ENCODE measurements around the gene TMEM247. TPM values are rescaled to one million over a fixed set of nuclear protein-coding genes. Genes with fewer than 3 reads are reported as not detected.

The TMEM247 gene
- total and polyA plus RNA-seq, 2 of the 8 experiments (the other 6 are each of a cell fraction or from before 2014, with no cell fraction given) = not detected

GRCh38 chr2:46438794-46439193, 40.6 kb upstream of the TMEM247 start:
- Histone ChIP-seq H3K27me3 (replicated peaks in 1 of 4; ENCODE audit: control insufficient read depth in 3 of 4, extremely low read depth in 1 of 4, insufficient read depth in 3 of 4, low read length in 3 of 4) (no peaks in the 10 kb centered on the region), H4K20me1 (replicated peaks in 1 of 2; ENCODE audit: control insufficient read depth in 1 of 2, insufficient read depth in 2 of 2, low read length in 2 of 2) (no peaks in the 10 kb centered on the region), H3K23me2 (ENCODE audit: low read depth, low read length) (no peaks in the 10 kb centered on the region), H3K4me1 (replicated peaks in 1 of 4; ENCODE audit: control insufficient read depth in 3 of 4, insufficient read depth in 4 of 4, low read length in 3 of 4) (peaks cover 0 to 6% (median 5%) of the 10 kb centered on the region in 4 experiments; a peak in 4 of 7 replicates), H2AFZ (ENCODE audit: low read length) (no peak overlapping the region), H3K27ac (ENCODE audit: low read depth, low read length) (no peak overlapping the region), H4K5ac (ENCODE audit: insufficient read length, low read depth, low read length) (no peak overlapping the region), H3K4ac (replicated peaks; ENCODE audit: insufficient read length, low read depth, low read length) (no peak overlapping the region), H2BK120ac (replicated peaks; ENCODE audit: low read depth, low read length) (no peak overlapping the region), H2BK5ac (ENCODE audit: low read depth, low read length) (no peak overlapping the region), H3K4me3 (ENCODE audit: extremely low read depth in 1 of 4, insufficient read depth in 2 of 4, low read depth in 3 of 4, low read length in 4 of 4) (no peak overlapping the region), H2AK5ac (ENCODE audit: low read depth, low read length) (no peak overlapping the region), H3K23ac (ENCODE audit: insufficient read length) (no peak overlapping the region), H3K79me2 (ENCODE audit: control insufficient read depth in 1 of 2, insufficient read depth in 2 of 2, low read length in 2 of 2) (no peaks in the 10 kb centered on the region), H3K36me3 (ENCODE audit: control insufficient read depth in 2 of 4, insufficient read depth in 4 of 4, low read length in 3 of 4) (no peaks in the 10 kb centered on the region), H3K79me1 (ENCODE audit: low read depth, low read length) (no peaks in the 10 kb centered on the region), H2BK15ac (ENCODE audit: low read length) (no peak overlapping the region), H4K91ac (replicated peaks; ENCODE audit: insufficient read length, low read length) (no peak overlapping the region), H3K9ac (replicated peaks in 1 of 4; ENCODE audit: extremely low read depth in 1 of 4, low read depth in 3 of 4, low read length in 3 of 4) (no peak overlapping the region), H2BK20ac (ENCODE audit: low read length) (no peak overlapping the region), H3K9me3 (ENCODE audit: insufficient read depth in 2 of 2, low read depth in 1 of 2, low read length in 1 of 2) (no peaks in the 10 kb centered on the region), H3K14ac (ENCODE audit: insufficient read length) (no peak overlapping the region), H3K4me2 (ENCODE audit: insufficient read depth in 1 of 2, low read depth in 2 of 2, low read length in 2 of 2) (no peak overlapping the region), H4K8ac (ENCODE audit: extremely low read depth, insufficient read depth, low read length) (no peak overlapping the region), H3K18ac (ENCODE audit: extremely low read depth, low read length) (no peak overlapping the region), H2BK12ac (ENCODE audit: low read depth, low read length) (no peak overlapping the region), H3K56ac (replicated peaks; ENCODE audit: insufficient read length, low read depth, low read length) (no peak overlapping the region)
- FAIRE-seq (no peak), DNase-seq (ENCODE audit: low read depth in 1 of 2, low spot score in 2 of 2) (no peak)
- ChIA-PET POLR2A (ENCODE audit: partially characterized antibody) (no interaction called here), CTCF (ENCODE audit: partially characterized antibody) (interaction anchor here (1.0 to 1.5 kb wide), 3 partner anchors 105 to 426 kb away, joined by 3 to 7 read pairs (median 3); no protein-coding TSS in a partner anchor)
- WGBS, 2 experiments (ENCODE audit: extremely low coverage in 1 of 2, insufficient coverage in 1 of 2, insufficient read length in 1 of 2, insufficient replicate concordance in 2 of 2, low coverage in 1 of 2, low lambda C conversion rate in 2 of 2, missing lambda C conversion rate in 1 of 2) = 85% methylated on average over 2 of the region's 2 CpGs; no CpG with 5 or more reads in 1 of the 2 experiments
- TF ChIP-seq SP1 (IDR thresholded peaks at IDR 0.05; ENCODE audit: low read depth, low read length) (no peak), SP4 (IDR thresholded peaks at IDR 0.05; ENCODE audit: low read length) (no peak), HDAC2 (IDR thresholded peaks at IDR 0.05; ENCODE audit: borderline replicate concordance in 1 of 2, low read depth in 2 of 2, low read length in 2 of 2) (no peak), SP2 (IDR thresholded peaks at IDR 0.05; ENCODE audit: low read length) (no peak), SAP30 (IDR thresholded peaks at IDR 0.05; ENCODE audit: insufficient read depth, insufficient replicate concordance, low read length) (no peak), POU5F1 (IDR thresholded peaks at IDR 0.05; ENCODE audit: low read depth, low read length) (no peak), ATF3 (IDR thresholded peaks at IDR 0.05; ENCODE audit: insufficient read depth, low read depth, low read length) (no peak), CREB1 (IDR thresholded peaks at IDR 0.05) (no peak), TBP (IDR thresholded peaks at IDR 0.05; ENCODE audit: low read depth, low read length) (no peak), KDM5A (IDR thresholded peaks at IDR 0.05; ENCODE audit: low read length) (no peak), KDM4A (IDR thresholded peaks at IDR 0.05; ENCODE audit: low read depth, low read length, severe bottlenecking) (no peak), SIRT6 (IDR thresholded peaks at IDR 0.05; ENCODE audit: low read length) (no peak), E2F6 (IDR thresholded peaks at IDR 0.05) (no peak), FOSL1 (IDR thresholded peaks at IDR 0.05; ENCODE audit: insufficient read depth, low read depth, low read length) (no peak)

All from H1 (cell line).